ENCODE results near the gene GALNT14.

Gene GALNT14

DNA sequence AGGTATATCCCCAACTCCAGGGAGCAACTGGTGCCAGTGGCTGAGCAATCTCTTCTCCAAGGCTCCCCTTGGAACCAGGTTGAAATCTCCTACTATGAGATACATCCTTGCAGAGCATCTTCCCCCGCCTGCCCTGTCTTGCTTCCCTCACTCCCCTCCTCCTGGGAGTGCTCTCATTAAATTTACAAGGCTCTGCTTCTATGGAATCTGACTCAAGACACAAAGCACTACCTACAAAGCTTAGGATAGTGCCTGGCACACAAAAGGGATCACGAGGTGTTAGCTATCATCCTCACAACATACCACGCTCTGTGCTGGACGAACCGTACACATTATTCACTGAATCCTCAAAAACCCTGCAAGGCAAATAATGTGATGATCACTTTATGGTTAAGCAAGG lies 121.6 kb downstream of the GALNT14 start:
- DNase-seq (ENCODE audit: low read depth) = no peak
- TF ChIP-seq, protein P1, sequence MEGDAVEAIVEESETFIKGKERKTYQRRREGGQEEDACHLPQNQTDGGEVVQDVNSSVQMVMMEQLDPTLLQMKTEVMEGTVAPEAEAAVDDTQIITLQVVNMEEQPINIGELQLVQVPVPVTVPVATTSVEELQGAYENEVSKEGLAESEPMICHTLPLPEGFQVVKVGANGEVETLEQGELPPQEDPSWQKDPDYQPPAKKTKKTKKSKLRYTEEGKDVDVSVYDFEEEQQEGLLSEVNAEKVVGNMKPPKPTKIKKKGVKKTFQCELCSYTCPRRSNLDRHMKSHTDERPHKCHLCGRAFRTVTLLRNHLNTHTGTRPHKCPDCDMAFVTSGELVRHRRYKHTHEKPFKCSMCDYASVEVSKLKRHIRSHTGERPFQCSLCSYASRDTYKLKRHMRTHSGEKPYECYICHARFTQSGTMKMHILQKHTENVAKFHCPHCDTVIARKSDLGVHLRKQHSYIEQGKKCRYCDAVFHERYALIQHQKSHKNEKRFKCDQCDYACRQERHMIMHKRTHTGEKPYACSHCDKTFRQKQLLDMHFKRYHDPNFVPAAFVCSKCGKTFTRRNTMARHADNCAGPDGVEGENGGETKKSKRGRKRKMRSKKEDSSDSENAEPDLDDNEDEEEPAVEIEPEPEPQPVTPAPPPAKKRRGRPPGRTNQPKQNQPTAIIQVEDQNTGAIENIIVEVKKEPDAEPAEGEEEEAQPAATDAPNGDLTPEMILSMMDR (conservative IDR thresholded peaks at IDR 0.05; ENCODE audit: low read length) = no peak

DNA sequence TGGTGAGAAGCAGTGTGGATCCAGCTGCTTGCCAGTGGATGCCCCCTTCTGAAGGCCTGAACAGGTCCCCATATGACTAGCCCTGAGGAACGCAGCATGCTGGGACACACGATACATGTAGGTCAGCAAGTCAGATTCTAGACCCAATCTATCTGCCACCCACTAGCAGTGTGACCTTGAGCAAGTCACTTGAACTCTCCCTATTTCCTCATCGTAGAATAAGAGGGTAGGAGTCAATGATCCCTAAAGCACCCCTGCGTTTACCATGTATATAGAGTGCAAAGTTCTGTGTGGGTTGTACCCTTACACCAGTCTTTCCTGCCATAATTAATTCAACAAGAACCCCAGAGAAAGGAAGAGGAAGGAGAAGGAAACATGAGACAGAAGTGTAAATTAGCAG lies 123.7 kb downstream of the GALNT14 start:
- TF ChIP-seq, protein P1 (conservative IDR thresholded peaks at IDR 0.05; ENCODE audit: low read length) = no peak
- H3K4me3 ChIP-seq (ENCODE audit: low read length) = no peak overlapping the region
- DNase-seq (ENCODE audit: low read depth) = no peak

More for the DNA sequence above, 121.6 kb downstream of the GALNT14 start:
- no peak overlapping the region for H3K4me3 ChIP-seq (ENCODE audit: low read length)

DNA sequence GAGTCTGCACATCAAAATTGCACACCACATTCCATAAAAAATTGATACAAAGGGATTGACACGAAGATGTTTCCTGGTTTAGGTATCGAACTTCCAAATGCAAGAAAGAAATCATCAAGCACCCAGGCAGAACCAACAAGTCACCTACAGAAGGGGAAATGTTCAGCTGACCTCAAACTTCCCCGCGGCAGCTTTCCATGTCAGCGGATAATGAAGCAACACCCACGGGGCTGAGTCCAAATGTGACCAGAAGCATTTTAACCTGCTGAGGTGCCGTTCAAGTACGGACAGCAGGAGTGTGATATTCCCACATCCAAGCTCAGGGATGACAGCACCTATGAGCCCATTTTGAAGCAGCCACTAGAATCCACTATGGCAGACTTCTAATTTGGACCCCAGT lies 124.9 kb downstream of the GALNT14 start:
- no peak for DNase-seq (ENCODE audit: low read depth)
- TF ChIP-seq, protein P1 (conservative IDR thresholded peaks at IDR 0.05; ENCODE audit: low read length) = no peak
- no peak overlapping the region for H3K4me3 ChIP-seq (ENCODE audit: low read length)

DNA sequence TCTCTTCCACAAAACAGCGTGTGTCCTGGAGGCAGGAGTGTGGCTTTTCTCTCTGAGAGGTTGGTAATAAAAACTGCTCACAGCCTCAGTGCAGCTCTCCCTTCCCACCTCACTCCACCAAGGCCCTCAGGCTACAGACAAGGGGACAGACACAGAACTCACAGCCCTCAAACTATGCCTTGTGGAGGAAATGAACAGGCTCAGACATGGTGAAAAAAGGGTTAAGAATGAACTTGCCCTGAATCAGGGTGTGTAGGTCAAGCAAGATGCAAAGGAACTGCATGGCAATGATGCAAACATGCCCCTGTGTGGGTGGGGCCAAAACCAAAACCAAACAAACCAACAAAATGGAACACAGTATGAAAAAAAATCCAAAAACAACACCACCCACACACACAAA lies 125.8 kb downstream of the GALNT14 start:
- no peak for DNase-seq (ENCODE audit: low read depth)
- H3K4me3 ChIP-seq (ENCODE audit: low read length) = no peak overlapping the region
- TF ChIP-seq, protein P1 (conservative IDR thresholded peaks at IDR 0.05; ENCODE audit: low read length) = no peak

DNA sequence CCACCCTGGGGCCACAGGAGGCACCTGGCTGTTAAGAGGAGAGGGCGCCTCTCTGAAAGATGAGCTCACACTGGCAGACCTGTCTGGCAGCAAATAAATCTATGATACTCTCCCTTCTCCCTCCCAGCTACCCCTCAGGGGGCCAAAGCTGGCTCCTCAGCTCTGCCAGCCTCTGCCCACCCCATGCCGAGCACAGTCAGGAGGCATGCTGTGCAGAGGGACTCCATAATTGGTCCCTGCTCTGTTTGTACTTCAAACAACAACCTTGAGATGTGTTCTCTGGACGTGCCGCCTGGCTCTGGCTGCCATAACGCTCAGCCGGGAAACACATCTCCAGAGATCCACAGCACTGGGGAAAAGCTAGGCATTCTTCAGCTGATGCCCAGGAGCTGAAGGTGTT lies 126.7 kb downstream of the GALNT14 start:
- TF ChIP-seq, protein P1 (conservative IDR thresholded peaks at IDR 0.05; ENCODE audit: low read length) = no peak
- no peak overlapping the region for H3K4me3 ChIP-seq (ENCODE audit: low read length)
- DNase-seq (ENCODE audit: low read depth) = no peak

DNA sequence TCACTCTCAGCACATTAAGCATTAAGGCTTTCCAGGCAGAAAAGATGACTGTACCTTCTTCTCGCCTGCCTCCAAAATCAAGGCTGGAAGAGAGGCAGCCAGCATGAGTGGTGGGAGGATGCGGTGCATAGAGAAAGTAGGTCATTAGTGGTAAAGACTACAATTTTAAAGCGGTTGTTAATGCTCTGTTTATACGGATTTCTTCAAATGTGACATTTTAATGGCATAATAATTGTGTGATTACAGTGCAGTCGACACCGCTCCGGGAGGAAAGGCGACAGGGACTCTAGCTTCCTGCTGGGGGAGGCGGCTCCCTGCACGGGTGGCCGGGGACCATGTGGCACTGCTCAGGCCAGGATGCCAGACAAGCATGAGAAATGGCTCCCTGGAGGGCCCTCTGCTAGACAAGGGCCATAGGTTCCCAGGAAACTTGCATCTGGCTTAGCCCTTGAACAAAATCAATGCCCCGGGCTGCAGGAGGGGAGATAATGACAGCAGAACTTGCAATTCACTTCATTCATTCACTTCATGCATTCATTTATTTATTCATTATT lies 129.6 kb downstream of the GALNT14 start:
- no peak overlapping the region for H3K4me3 ChIP-seq (ENCODE audit: low read length)
- TF ChIP-seq, protein P1 (conservative IDR thresholded peaks at IDR 0.05; ENCODE audit: low read length) = no peak
- DNase-seq (ENCODE audit: low read depth) = no peak

DNA sequence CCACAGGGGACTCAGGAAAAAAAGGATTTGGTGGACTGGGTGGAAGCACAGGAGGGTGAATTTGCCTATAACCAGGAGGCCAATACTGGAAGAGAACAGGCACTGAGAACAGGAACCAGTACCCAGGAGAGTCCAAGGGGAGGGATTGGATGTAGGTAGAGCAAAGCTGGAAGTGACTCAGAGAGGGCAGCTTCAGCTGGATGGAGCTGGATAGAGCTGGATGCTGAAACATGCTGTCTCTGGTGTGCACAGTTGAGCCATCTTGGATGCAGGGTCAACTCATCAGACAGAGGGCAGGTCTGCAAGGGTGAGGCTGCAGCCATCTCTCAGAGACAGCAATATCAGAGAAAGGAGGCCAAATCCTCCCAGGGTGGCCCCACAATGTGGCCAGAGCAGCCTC lies 134.0 kb downstream of the GALNT14 start:
- TF ChIP-seq, protein P1 (conservative IDR thresholded peaks at IDR 0.05; ENCODE audit: low read length) = no peak
- no peak for DNase-seq (ENCODE audit: low read depth)
- no peak overlapping the region for H3K4me3 ChIP-seq (ENCODE audit: low read length)
